ENCODE results near the gene REST. TPM values are rescaled to one million over a fixed set of nuclear protein-coding genes. Genes with fewer than 3 reads are reported as not detected.

The REST gene
- polyA plus RNA-seq, 2 of the 4 experiments (the other 2 are of a cell fraction) = 8.8 to 18.6 TPM

- ChIA-PET CTCF (interaction anchor here (0.6 kb wide), 1 partner anchor 150 kb away, joined by 4 read pairs; no protein-coding TSS in a partner anchor), POLR2A (no interaction called here)
- Histone ChIP-seq H3K27ac (no peak overlapping the region), H3K4me2 (no peak overlapping the region), H3K4me3 (no peak overlapping the region), H3K9me3 (no peaks in the 10 kb centered on the region), H3K4me1 (no peaks in the 10 kb centered on the region)
- 84% methylated on average over 4 of the region's 4 CpGs for WGBS (ENCODE audit: missing lambda C conversion rate)
- FAIRE-seq = no peak
- ATAC-seq = no peak
- TF ChIP-seq REST (IDR thresholded peaks at IDR 0.05) = no peak
- no peak for TF ChIP-seq FOSL2 (IDR thresholded peaks at IDR 0.05)
- TF ChIP-seq FOSL2 (CRISPR knock-in tag; IDR thresholded peaks at IDR 0.05) = no peak
- TF ChIP-seq MAZ (IDR thresholded peaks at IDR 0.05; ENCODE audit: borderline replicate concordance, low read depth, low read length) = no peak
- no peak for TF ChIP-seq SREBF2 (IDR thresholded peaks at IDR 0.05)
- DNase-seq (ENCODE audit: low read depth in 1 of 2, low spot score in 1 of 2) = no peak
These were observed 105.9 kb downstream of the REST start for GRCh38 chr4:57013543-57014120.

Small RNA genes lying within 50 kb of the gene (small RNA-seq; reads per million reads assigned to genes)
- 0 reads per million in 6 experiments for gene RNU6-998P

Other genes starting within 250 kb of the REST start
- not detected in 2 replicates for gene HOPX, start 226.6 kb upstream of the REST start, polyA plus RNA-seq (2011; rRNA removed)
- gene HOPX, start 226.6 kb upstream of the REST start, polyA plus RNA-seq (2017; fragmentation: RNase III; extraction: RNeasy Plus Mini Kit Qiagen cat#74134 plus additional on column Dnase treatment) = not detected in 3 replicates
- not detected in 2 replicates for gene SPINK2, start 86.2 kb upstream of the REST start, polyA plus RNA-seq (2011; rRNA removed)
- not detected in 3 replicates for gene SPINK2, start 86.2 kb upstream of the REST start, polyA plus RNA-seq (2017; fragmentation: RNase III; extraction: RNeasy Plus Mini Kit Qiagen cat#74134 plus additional on column Dnase treatment)
- gene NOA1, start 69.7 kb downstream of the REST start, polyA plus RNA-seq (2011; rRNA removed) = 13.8 and 15.0 TPM in 2 replicates
- 11.3 to 12.7 TPM (median 12.4 TPM) in 3 replicates for gene NOA1, start 69.7 kb downstream of the REST start, polyA plus RNA-seq (2017; fragmentation: RNase III; extraction: RNeasy Plus Mini Kit Qiagen cat#74134 plus additional on column Dnase treatment)
- gene POLR2B, start 71.0 kb downstream of the REST start, polyA plus RNA-seq (2011; rRNA removed) = 113 and 138 TPM in 2 replicates
- gene POLR2B, start 71.0 kb downstream of the REST start, polyA plus RNA-seq (2017; fragmentation: RNase III; extraction: RNeasy Plus Mini Kit Qiagen cat#74134 plus additional on column Dnase treatment) = 82.2 to 84.9 TPM (median 83.5 TPM) in 3 replicates
- 120 and 133 TPM in 2 replicates for gene IGFBP7, start 202.5 kb downstream of the REST start, polyA plus RNA-seq (2011; rRNA removed)
- 177 to 255 TPM (median 227 TPM) in 3 replicates for gene IGFBP7, start 202.5 kb downstream of the REST start, polyA plus RNA-seq (2017; fragmentation: RNase III; extraction: RNeasy Plus Mini Kit Qiagen cat#74134 plus additional on column Dnase treatment)